GM12872 (cell line): Measurements from ENCODE around the gene CCDC88C.
A peak's percentile ranks its signal among the peaks of the same experiment; 100 is the strongest.

ENCODE experiments used
- CTCF ChIP-seq: IDR thresholded peaks from 3 replicates; pipeline ENCODE4 v1.5.1; 2011; ENCODE audit warnings: low read depth, mild to moderate bottlenecking, low read length, moderate library complexity; ENCODE audit not compliant: insufficient read depth

CCDC88C gene

GRCh38 chr14:91398707-91399106 lies 18.9 kb downstream of the CCDC88C start:
- TF ChIP-seq CTCF = 0 out of 3 replicates have a peak, but pooled peaks have one; percentile 12

GRCh38 chr14:91397965-91398591 lies 19.5 kb downstream of the CCDC88C start:
- TF ChIP-seq CTCF = no peak

- TF ChIP-seq CTCF = no peak
These were observed 20.4 kb downstream of the CCDC88C start for GRCh38 chr14:91396959-91397815.

GRCh38 chr14:91396013-91396660 lies 21.5 kb downstream of the CCDC88C start:
- TF ChIP-seq CTCF = no peak

GRCh38 chr14:91395466-91395865 lies 22.2 kb downstream of the CCDC88C start:
- no peak for TF ChIP-seq CTCF

GRCh38 chr14:91394105-91395081 lies 23.2 kb downstream of the CCDC88C start:
- no peak for TF ChIP-seq CTCF
